Gastrocnemius medialis (tissue), 4 donors: Measurements from ENCODE around the gene UNC5A. TPM values are rescaled to one million over a fixed set of nuclear protein-coding genes. Genes with fewer than 3 reads are reported as not detected.

Experiments
- ATAC-seq, 2 donors: fragments of 150-250 bp; one replicate each; pipeline ENCODE4 v1.9.1; 2016
- DNase-seq, 2 donors: peaks; one replicate each; pipeline ENCODE4 v3.0.0-alpha.2; 2019
- H3K27ac ChIP-seq, 4 donors: fragments of 200-600 bp; sonication (generic); 1 replicate in 1 of 4; 2 replicates in 3 of 4; pipeline ENCODE4 v1.5.1; 2016 to 2018; ENCODE audit warnings: mild to moderate bottlenecking in 2 of 4, moderate library complexity in 1 of 4
- H3K27me3 ChIP-seq, 3 donors: fragments of 200-600 bp; sonication (generic) in 2 of 3; 1 replicate in 1 of 3; 2 replicates in 2 of 3; pipeline versions ENCODE4 v1.5.1 to v1.6.0; 2016 to 2019; ENCODE audit warnings: mild to moderate bottlenecking in 1 of 3, moderate library complexity in 1 of 3
- H3K36me3 ChIP-seq, 2 donors: fragments of 200-600 bp; sonication (generic) in 1 of 2; one replicate each; pipeline ENCODE4 v1.5.1; 2017 to 2018
- H3K4me1 ChIP-seq, 2 donors: fragments of 200-600 bp; sonication (generic) in 1 of 2; one replicate each; pipeline ENCODE4 v1.5.1; 2016 to 2017; ENCODE audit warnings: mild to moderate bottlenecking in 2 of 2
- H3K4me3 ChIP-seq, 4 donors: fragments of 200-600 bp; sonication (generic) in 3 of 4; 1 replicate in 1 of 4; 2 replicates in 3 of 4; pipeline ENCODE4 v1.5.1; 2016 to 2019; ENCODE audit warnings: mild to moderate bottlenecking in 2 of 4
- H3K9me3 ChIP-seq, 3 donors: fragments of 200-600 bp; sonication (generic) in 2 of 3; 1 replicate in 1 of 3; 2 replicates in 2 of 3; pipeline ENCODE4 v1.5.1; 2016 to 2019
- CTCF ChIP-seq, 5 experiments: fragments of 450-650 bp in 3 of 5; fragments of 200-600 bp in 2 of 5; sonication (generic) in 2 of 5; IDR thresholded peaks in 4 of 5; conservative IDR thresholded peaks in 1 of 5; 1 replicate in 4 of 5; 2 replicates in 1 of 5; pipeline ENCODE4 v1.5.1; 2016 to 2019; ENCODE audit warnings: antibody characterized with exemption in 5 of 5, mild to moderate bottlenecking in 3 of 5, moderate library complexity in 3 of 5
- POLR2A ChIP-seq, 2 donors: fragments of 450-650 bp; IDR thresholded peaks; one replicate each; pipeline ENCODE4 v1.6.1; 2017; ENCODE audit warnings: antibody characterized with exemption in 2 of 2, mild to moderate bottlenecking in 2 of 2, moderate library complexity in 2 of 2
- in situ Hi-C, 4 donors: fragments of 200-750 bp; cut with MboI; loops; one replicate each; pipeline versions ENCODE4 v1.15.0 to v1.8.0; 2017; ENCODE audit warnings: low sequenced_read_pairs in 4 of 4
- intact Hi-C: fragments of 100-400 bp; cut with DNase I; formaldehyde crosslinking; loops from one replicate; pipeline ENCODE4 v1.15.1; 2023; ENCODE audit warnings: low total_unique reads
- total RNA-seq, 4 donors: library from RNA; depleted of rRNA; stranded (reverse); fragments of >200 nt; gene quantifications; one replicate each; pipeline versions ENCODE4 v1.1.0 to v1.2.3, GENCODE V29; 2016

UNC5A gene
- total RNA-seq, 4 donors from 2014 or later: 0.10 to 0.55 TPM; not detected in 2

- intact Hi-C loops: no loop called here
- Histone ChIP-seq H3K36me3 (no peaks in the 10 kb centered on the region), H3K4me1 (no peaks in the 10 kb centered on the region)
These were observed 46.4 kb downstream of the UNC5A start for GRCh38 chr5:176856746-176857145.

GRCh38 chr5:176857216-176857893 lies 47.0 kb downstream of the UNC5A start:
- intact Hi-C loops: no loop called here
- H3K36me3 ChIP-seq: no peaks in the 10 kb centered on the region
- H3K9me3 ChIP-seq: no peaks in the 10 kb centered on the region
- H3K4me1 ChIP-seq: no peaks in the 10 kb centered on the region
- no peak for DNase-seq
- H3K4me3 ChIP-seq: no peak overlapping the region
- H3K27ac ChIP-seq: no peak overlapping the region
- peaks cover 0 to 6% (median 3%) of the 10 kb centered on the region in 3 donors for H3K27me3 ChIP-seq
- no peak for ATAC-seq
- TF ChIP-seq CTCF (IDR thresholded peaks at IDR 0.05 in 4 of 5, conservative IDR thresholded peaks at IDR 0.05 in 1 of 5): no peak
- no peak for TF ChIP-seq POLR2A (IDR thresholded peaks at IDR 0.05)
- in situ Hi-C loops: no loop called here

More at GRCh38 chr5:176856746-176857145, 46.4 kb downstream of the UNC5A start:
- Histone ChIP-seq H3K9me3 (no peaks in the 10 kb centered on the region), H3K4me3 (no peak overlapping the region), H3K27me3 (peaks cover 0 to 5% (median 3%) of the 10 kb centered on the region in 3 donors), H3K27ac (no peak overlapping the region)
- no peak for TF ChIP-seq CTCF (IDR thresholded peaks at IDR 0.05 in 4 of 5, conservative IDR thresholded peaks at IDR 0.05 in 1 of 5)
- TF ChIP-seq POLR2A (IDR thresholded peaks at IDR 0.05): no peak
- ATAC-seq: no peak
- no peak for DNase-seq
- in situ Hi-C loops: no loop called here

GRCh38 chr5:176857894-176858273 lies 47.5 kb downstream of the UNC5A start:
- in situ Hi-C loops: no loop called here
- H3K9me3 ChIP-seq: no peaks in the 10 kb centered on the region

GRCh38 chr5:176859916-176860315 lies 49.6 kb downstream of the UNC5A start:
- peaks cover 2 to 18% (median 7%) of the 10 kb centered on the region in 3 donors for H3K27me3 ChIP-seq
- DNase-seq: no peak

More at GRCh38 chr5:176857894-176858273, 47.5 kb downstream of the UNC5A start:
- Histone ChIP-seq H3K4me1 (no peaks in the 10 kb centered on the region), H3K27me3 (peaks cover 0 to 12% (median 6%) of the 10 kb centered on the region in 3 donors), H3K27ac (no peak overlapping the region), H3K4me3 (no peak overlapping the region), H3K36me3 (no peaks in the 10 kb centered on the region)
- ATAC-seq (no peak), DNase-seq (no peak)
- TF ChIP-seq CTCF (IDR thresholded peaks at IDR 0.05 in 4 of 5, conservative IDR thresholded peaks at IDR 0.05 in 1 of 5) (no peak), POLR2A (IDR thresholded peaks at IDR 0.05) (no peak)
- intact Hi-C loops: no loop called here

More at GRCh38 chr5:176859916-176860315, 49.6 kb downstream of the UNC5A start:
- no peaks in the 10 kb centered on the region for H3K36me3 ChIP-seq
- no peak overlapping the region for H3K4me3 ChIP-seq
- TF ChIP-seq CTCF (IDR thresholded peaks at IDR 0.05 in 4 of 5, conservative IDR thresholded peaks at IDR 0.05 in 1 of 5) (no peak), POLR2A (IDR thresholded peaks at IDR 0.05) (no peak)
- no peak for ATAC-seq
- no peak overlapping the region for H3K27ac ChIP-seq
- H3K9me3 ChIP-seq: no peaks in the 10 kb centered on the region
- H3K4me1 ChIP-seq: no peaks in the 10 kb centered on the region
- intact Hi-C loops: no loop called here
- in situ Hi-C loops: no loop called here
